Endothelial cell of umbilical vein (primary cell): ENCODE measurements around the gene RBL1. TPM values are rescaled to one million over a fixed set of nuclear protein-coding genes. Genes with fewer than 3 reads are reported as not detected.
"Not testable (repeated sequence)": the region's sequence is repeated elsewhere in the genome, so short reads cannot be mapped to it uniquely, and the experiment has no call there.

ENCODE experiments used
- BruUV-seq: library from RNA; stranded (reverse); fragments of 400-500 nt; replicated peaks from 2 replicates; lab custom pipeline; 2021; lab: Mats Ljungman, UMichigan
- CTCF ChIA-PET: fragments of 300-600, 350-600 bp; sonication (Branson Sonifier 250); formaldehyde crosslinking; loops from one replicate; lab custom pipeline; 2021; ENCODE audit warnings: antibody characterized with exemption, inconsistent platforms; lab: Charles Lee
- POLR2A ChIA-PET: fragments of 300-600, 350-600 bp; sonication (Branson Sonifier 250); formaldehyde crosslinking; loops from one replicate; lab custom pipeline; 2021; ENCODE audit warnings: antibody characterized with exemption, inconsistent platforms; lab: Charles Lee
- DNase-seq: peaks from one replicate; pipeline ENCODE4 v3.0.0-alpha.2; 2011; ENCODE audit warnings: low read depth, low spot score
- FAIRE-seq: peaks from 2 replicates; lab custom pipeline; 2011; peaks lifted over from hg19 to GRCh38; lab: Jason Lieb, UNC
- H2AFZ ChIP-seq: 2 replicates; pipeline ENCODE4 v1.6.0; 2012; ENCODE audit warnings: low read depth, low read length, control low read depth, inconsistent platforms
- H3K27ac ChIP-seq: 2 replicates; pipeline ENCODE4 v1.5.1; 2011; ENCODE audit warnings: low read depth, mild to moderate bottlenecking, control low read depth, low read length, moderate library complexity; ENCODE audit not compliant: insufficient read depth
- H3K27me3 ChIP-seq, 2 experiments: 2 replicates each; pipeline versions ENCODE4 v1.6.0 to v1.6.1; 2011; ENCODE audit warnings: low read length in 2 of 2, mixed read lengths in 1 of 2; ENCODE audit not compliant: control insufficient read depth in 2 of 2, insufficient read depth in 2 of 2
- H3K36me3 ChIP-seq, 2 experiments: 2 replicates in 1 of 2; 3 replicates in 1 of 2; pipeline ENCODE4 v1.5.1; 2011; ENCODE audit warnings: low read length in 2 of 2, mild to moderate bottlenecking in 1 of 2, moderate library complexity in 1 of 2; ENCODE audit not compliant: control insufficient read depth in 2 of 2, insufficient read depth in 2 of 2; ENCODE audit errors: extremely low read depth in 1 of 2
- H3K4me1 ChIP-seq: 3 replicates; pipeline ENCODE4 v1.5.1; 2011; ENCODE audit warnings: mild to moderate bottlenecking, low read length; ENCODE audit not compliant: control insufficient read depth, insufficient read depth; ENCODE audit errors: extremely low read depth
- H3K4me2 ChIP-seq: 2 replicates; pipeline ENCODE4 v1.6.1; 2011; ENCODE audit warnings: low read length, control low read depth, mixed read lengths; ENCODE audit not compliant: insufficient read depth
- H3K4me3 ChIP-seq, 3 experiments: fragments of 200-600 bp in 1 of 3; sonication (generic), shearing (Covaris generic) in 1 of 3; replicated peaks in 1 of 3; 2 replicates each; pipeline ENCODE4 v1.5.1; 2011 to 2016; ENCODE audit warnings: control low read depth in 3 of 3, low read length in 3 of 3, mild to moderate bottlenecking in 2 of 3, inconsistent platforms in 1 of 3, low read depth in 1 of 3, moderate library complexity in 1 of 3; ENCODE audit not compliant: insufficient read depth in 1 of 3
- H3K79me2 ChIP-seq: 2 replicates; pipeline ENCODE4 v1.6.0; 2012; ENCODE audit warnings: low read length, inconsistent platforms; ENCODE audit not compliant: control insufficient read depth, insufficient read depth
- H3K9ac ChIP-seq: replicated peaks from 2 replicates; pipeline ENCODE3; 2011; ENCODE audit warnings: low read length, control low read depth; ENCODE audit not compliant: insufficient read depth; ENCODE audit errors: extremely low read depth
- H3K9me1 ChIP-seq: replicated peaks from 3 replicates; pipeline ENCODE4 v1.6.0; 2011; ENCODE audit warnings: mild to moderate bottlenecking, low read length; ENCODE audit not compliant: control insufficient read depth, insufficient read depth; ENCODE audit errors: extremely low read depth
- H3K9me3 ChIP-seq: replicated peaks from 2 replicates; pipeline ENCODE4 v1.5.1; 2012; ENCODE audit warnings: low read length, inconsistent platforms; ENCODE audit not compliant: control insufficient read depth, insufficient read depth
- H4K20me1 ChIP-seq: replicated peaks from 2 replicates; pipeline ENCODE3; 2011; ENCODE audit warnings: mild to moderate bottlenecking, low read length; ENCODE audit not compliant: control insufficient read depth, insufficient read depth; ENCODE audit errors: extremely low read depth
- FOS ChIP-seq: IDR thresholded peaks from 2 replicates; pipeline ENCODE4 v1.6.1; 2011; ENCODE audit warnings: mild to moderate bottlenecking, low read length, moderate library complexity, borderline replicate concordance; ENCODE audit not compliant: insufficient read depth
- GATA2 ChIP-seq: IDR thresholded peaks from 2 replicates; pipeline ENCODE4 v1.7.0; 2011; ENCODE audit warnings: low read depth, mild to moderate bottlenecking, moderate library complexity, mixed read lengths, low read length; ENCODE audit not compliant: insufficient read length, insufficient read depth
- JUN ChIP-seq: IDR thresholded peaks from 2 replicates; pipeline ENCODE4 v1.6.1; 2011; ENCODE audit warnings: borderline replicate concordance, low read depth; ENCODE audit not compliant: insufficient read length, insufficient read depth
- MAX ChIP-seq: IDR thresholded peaks from 2 replicates; pipeline ENCODE4 v1.6.1; 2011; ENCODE audit not compliant: insufficient read depth, insufficient read length
- MYC ChIP-seq: IDR thresholded peaks from one replicate; pipeline ENCODE4 v1.6.1; 2011; ENCODE audit warnings: mild to moderate bottlenecking, low read depth, low read length
- POLR2AphosphoS5 ChIP-seq: IDR thresholded peaks from 2 replicates; pipeline ENCODE4 v1.6.1; 2012; ENCODE audit warnings: low read depth, mild to moderate bottlenecking, control low read depth, low read length, moderate library complexity; ENCODE audit not compliant: insufficient read depth
- dilution Hi-C: fragments of 300-500 bp; cut with MboI; formaldehyde crosslinking; loops from one replicate; pipeline ENCODE4 v1.15.0; 2019; ENCODE audit warnings: low sequenced_read_pairs; ENCODE audit not compliant: extremely low pct_ligation_motif_present
- intact Hi-C: fragments of 100-400 bp; cut with micrococcal nuclease; formaldehyde crosslinking; loops from one replicate; pipeline ENCODE4 v1.10.0; 2022
- polyA plus RNA-seq, 4 experiments: library from polyadenylated mRNA; depleted of rRNA in 3 of 4; stranded (reverse) in 3 of 4; unstranded in 1 of 4; fragments of >200 nt; gene quantifications; 2 replicates each; pipeline versions ENCODE4 v1.2.1 to v1.2.3, GENCODE V29; 2011 to 2012; ENCODE audit warnings: missing spikeins in 1 of 4
- total RNA-seq: library from RNA; stranded (reverse); gene quantifications from 2 replicates; pipeline ENCODE4 v1.2.3, GENCODE V29; 2021

The RBL1 gene
- total and polyA plus RNA-seq, 2 donors (not counting 3 experiments of a cell fraction or from before 2014, with no cell fraction given) = 3.1 to 20.1 TPM

- no TSS peak for BruUV-seq
- Histone ChIP-seq H3K4me1 (no peaks in the 10 kb centered on the region), H3K27ac (no peak overlapping the region), H3K9ac (no peak overlapping the region), H2AFZ (no peak overlapping the region), H3K36me3 (peaks cover 0 to 6% of the 10 kb centered on the region in 2 experiments), H3K4me3 (no peak overlapping the region), H4K20me1 (no peaks in the 10 kb centered on the region), H3K79me2 (no peaks in the 10 kb centered on the region), H3K27me3 (no peaks in the 10 kb centered on the region), H3K9me1 (no peaks in the 10 kb centered on the region), H3K9me3 (no peaks in the 10 kb centered on the region), H3K4me2 (no peak overlapping the region)
- intact Hi-C loops (no loop called here), dilution Hi-C loops (no loop called here)
- no peak for DNase-seq
- no peak for FAIRE-seq
- ChIA-PET POLR2A (no interaction called here), CTCF (interaction anchor here (1.2 kb wide), 1 partner anchor 13 kb away, joined by 4 read pairs; no protein-coding TSS in a partner anchor)
- TF ChIP-seq FOS (no peak), POLR2AphosphoS5 (no peak), MAX (no peak), MYC (no peak), JUN (no peak), GATA2 (no peak)
Observed at GRCh38 chr20:37042986-37043972, 52.5 kb downstream of the RBL1 start.

GRCh38 chr20:37039366-37039765 is 56.4 kb downstream of the RBL1 start:
- CTCF ChIA-PET, H3K9me1 ChIP-seq, H3K27me3 ChIP-seq, H3K9me3 ChIP-seq, H3K4me1 ChIP-seq, intact Hi-C loops, POLR2A ChIA-PET, H3K79me2 ChIP-seq, BruUV-seq, H3K27ac ChIP-seq, FAIRE-seq, H3K9ac ChIP-seq, H4K20me1 ChIP-seq, H3K36me3 ChIP-seq, H2AFZ ChIP-seq, H3K4me3 ChIP-seq, H3K4me2 ChIP-seq, dilution Hi-C loops, DNase-seq: not testable (repeated sequence)
